NCI-H446 (cell line): ENCODE results near the gene TSPYL6.

Experiments used
- DNase-seq, 2 experiments: peaks; one replicate each; lab custom pipeline; 2025; lab: John Stamatoyannopoulos, UW

Gene TSPYL6

GRCh38 chr2:54258166-54258565, 2.1 kb upstream of the TSPYL6 start:
- no peak for DNase-seq

DNA sequence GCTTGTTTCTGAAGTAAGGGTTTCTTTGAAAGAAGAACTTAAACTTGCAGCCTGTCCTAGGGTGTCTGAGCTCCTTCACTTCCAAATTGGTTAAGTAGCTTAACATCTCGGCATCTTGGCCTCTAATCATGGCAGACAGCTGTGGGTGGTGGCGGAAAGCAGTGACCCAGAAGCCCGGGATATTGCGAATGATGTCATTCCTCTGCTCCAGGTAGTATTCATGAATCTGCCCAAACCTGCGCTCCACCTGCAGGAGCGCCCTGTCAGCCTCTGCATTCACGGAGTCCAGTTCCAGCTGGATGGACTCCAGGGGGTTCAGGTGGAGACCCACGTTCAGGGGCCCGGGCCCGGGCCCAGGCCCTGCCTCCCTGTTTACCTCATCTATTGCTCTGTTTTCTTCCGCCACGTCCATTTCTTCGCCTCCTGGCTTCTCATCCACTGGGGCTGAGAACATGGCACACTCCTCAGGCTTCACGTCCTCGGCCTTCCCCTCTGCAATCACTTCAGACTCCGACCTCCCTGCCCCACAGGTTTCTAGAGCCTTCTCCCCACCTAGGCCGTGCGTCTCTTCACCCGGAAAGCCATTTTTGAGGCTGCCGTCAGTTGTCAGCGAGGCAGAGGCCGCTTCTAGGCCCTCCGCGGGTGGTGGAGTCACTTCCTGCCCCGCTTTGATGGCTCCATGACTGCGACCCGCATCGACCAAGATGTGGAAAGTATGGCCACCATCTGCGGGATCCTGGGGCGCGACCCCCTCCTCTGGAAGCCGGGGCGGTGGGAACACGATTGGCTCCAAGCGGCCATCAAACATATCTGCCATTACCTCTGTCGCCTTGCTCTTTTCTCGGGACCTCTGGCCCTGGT, 569 bp downstream of the TSPYL6 start:
- DNase-seq: no peak

GRCh38 chr2:54254180-54254579, 1.8 kb downstream of the TSPYL6 start:
- DNase-seq: no peak

DNA sequence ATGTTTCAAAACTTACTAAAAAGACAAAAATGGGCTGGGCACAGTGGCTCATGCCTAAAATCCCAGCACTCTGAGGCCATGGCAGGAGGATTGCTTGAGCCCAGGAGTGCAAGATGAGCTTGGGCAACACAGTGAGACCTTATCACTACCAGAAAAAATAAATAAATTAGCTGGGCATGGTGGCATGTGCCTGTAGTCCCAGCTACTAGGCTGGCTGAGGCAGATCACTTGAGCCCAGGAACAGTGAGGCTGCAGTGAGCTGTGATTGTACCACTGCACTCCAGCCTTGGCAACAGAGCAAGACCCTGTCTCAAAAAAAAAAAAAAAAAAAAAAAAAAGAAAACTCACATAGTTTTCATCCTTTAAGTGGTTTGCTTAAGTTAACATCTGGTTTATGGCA, 6.4 kb downstream of the TSPYL6 start:
- no peak for DNase-seq

DNA sequence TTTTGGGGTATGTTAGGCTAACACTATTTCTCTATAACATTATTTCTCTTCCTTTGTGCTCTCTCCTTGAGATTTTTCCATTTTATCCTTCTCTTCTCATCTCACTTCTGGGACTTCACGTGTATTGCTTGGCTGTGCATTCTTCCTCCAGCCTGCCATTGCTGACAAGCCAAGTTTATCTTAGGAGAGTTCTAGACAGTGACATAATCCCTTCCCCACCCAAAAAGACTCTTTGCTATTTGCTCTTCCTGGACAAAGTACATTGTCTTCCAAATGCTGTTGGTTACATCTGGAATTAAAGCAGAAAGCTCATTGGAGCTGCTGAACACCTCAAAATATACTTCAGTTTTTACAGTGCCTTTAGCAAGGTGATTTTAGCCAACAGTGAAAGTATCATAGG, 8.9 kb downstream of the TSPYL6 start:
- DNase-seq: no peak

GRCh38 chr2:54240515-54241469, 15.2 kb downstream of the TSPYL6 start:
- DNase-seq: no peak

GRCh38 chr2:54239427-54239826, 16.6 kb downstream of the TSPYL6 start:
- peak in 1 of 2 experiments; percentile 15 for DNase-seq

DNA sequence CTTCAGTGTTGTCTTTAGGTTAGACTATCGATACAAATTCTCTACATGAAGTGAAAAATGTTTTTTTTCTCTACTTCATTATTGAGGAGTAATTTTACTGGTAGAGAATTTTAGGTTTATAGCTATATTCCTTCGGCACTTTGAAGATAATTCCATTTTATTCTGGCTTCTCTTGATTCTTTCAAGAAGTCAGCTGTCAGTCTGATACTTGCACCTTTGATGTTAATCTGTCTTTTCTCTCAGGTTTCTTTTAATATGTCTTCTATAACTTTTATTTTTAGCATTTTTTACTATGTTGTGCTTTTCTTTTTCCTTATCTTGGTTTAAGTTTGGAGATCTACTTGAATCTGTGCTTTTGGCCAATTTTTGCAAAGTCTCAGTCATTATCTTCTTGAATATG, 18.6 kb downstream of the TSPYL6 start:
- no peak for DNase-seq

GRCh38 chr2:54233832-54234649, 22.0 kb downstream of the TSPYL6 start:
- no peak for DNase-seq

DNA sequence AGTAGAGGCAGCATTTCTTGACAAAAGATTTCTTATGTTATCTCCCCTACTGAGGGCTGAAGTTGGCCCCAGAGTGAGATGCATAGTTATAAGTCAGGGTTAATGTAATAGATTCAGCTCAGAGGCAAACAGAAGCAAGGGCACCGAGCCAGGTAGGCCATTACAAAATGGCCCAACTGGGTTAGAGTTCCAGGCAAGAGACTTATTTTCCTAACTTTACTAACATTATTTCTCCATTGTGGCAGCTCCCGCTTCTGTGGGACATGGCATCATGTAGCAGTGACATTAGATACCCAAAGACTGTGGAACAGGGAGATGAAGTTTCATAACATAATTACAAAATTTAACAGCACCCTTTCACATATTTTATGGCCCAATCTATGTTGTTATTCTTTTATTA, 27.1 kb downstream of the TSPYL6 start:
- DNase-seq: no peak

GRCh38 chr2:54227798-54228197, 28.2 kb downstream of the TSPYL6 start:
- no peak for DNase-seq

DNA sequence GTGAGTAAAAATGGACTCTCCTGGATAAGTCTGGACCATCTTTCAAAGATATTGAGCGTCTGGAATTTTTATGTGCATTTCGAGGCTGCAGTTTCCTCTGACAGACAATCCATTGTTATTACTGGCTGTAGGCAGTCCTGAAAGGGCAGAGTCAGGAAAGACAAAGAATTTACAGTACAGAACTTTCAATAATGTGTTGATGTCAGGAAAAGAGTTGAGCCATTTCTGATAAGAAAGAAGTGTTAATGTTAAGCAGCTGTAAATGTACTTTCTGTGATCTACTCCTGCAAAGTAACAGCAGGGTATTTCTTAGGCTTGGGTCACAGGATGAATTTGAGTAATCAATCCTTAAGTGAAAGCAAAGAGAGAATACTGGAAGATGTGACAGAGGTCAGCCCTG, 29.8 kb downstream of the TSPYL6 start:
- DNase-seq: no peak

- DNase-seq: no peak
Measured at GRCh38 chr2:54224997-54225396, 31.0 kb downstream of the TSPYL6 start.

DNA sequence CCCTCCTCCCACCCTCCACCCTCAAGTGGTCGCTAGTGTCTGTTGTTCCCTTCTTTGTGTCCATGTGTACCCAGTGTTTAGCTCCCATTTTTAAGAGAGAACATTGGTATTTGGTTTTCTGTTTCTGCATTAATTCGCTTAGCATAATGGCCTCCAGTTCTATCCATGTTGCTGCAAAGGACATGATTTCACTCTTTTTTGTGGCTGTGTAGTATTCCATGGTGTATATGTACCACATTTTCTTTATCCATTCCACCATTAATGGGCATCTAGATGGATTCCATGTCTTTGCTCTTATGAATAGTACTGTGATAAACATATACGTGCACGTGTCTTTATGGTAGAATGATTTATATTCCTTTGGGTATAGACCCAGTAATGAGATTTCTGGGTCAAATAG, 42.9 kb downstream of the TSPYL6 start:
- DNase-seq: no peak

- no peak for DNase-seq
Measured at GRCh38 chr2:54212456-54212855, 43.6 kb downstream of the TSPYL6 start.

GRCh38 chr2:54209379-54209778, 46.6 kb downstream of the TSPYL6 start:
- DNase-seq: no peak

GRCh38 chr2:54208364-54209240, 47.4 kb downstream of the TSPYL6 start:
- DNase-seq: no peak

- DNase-seq: no peak
Measured at GRCh38 chr2:54207666-54208195, 48.3 kb downstream of the TSPYL6 start.

GRCh38 chr2:54206596-54206995, 49.4 kb downstream of the TSPYL6 start:
- peak; percentile 7 to 47 for DNase-seq

GRCh38 chr2:54204476-54204875, 51.6 kb downstream of the TSPYL6 start:
- no peak for DNase-seq
